Vagina (tissue), 2 donors: Measurements from ENCODE around the gene HES1.
A peak's percentile ranks its signal among the peaks of the same experiment; 100 is the strongest.

Experiments used
- CTCF ChIP-seq, 3 experiments: fragments of 450-650 bp in 2 of 3; fragments of 200-600 bp in 1 of 3; sonication (generic) in 1 of 3; IDR thresholded peaks; one replicate each; pipeline ENCODE4 v1.5.1; 2017 to 2019; ENCODE audit warnings: antibody characterized with exemption in 3 of 3, mild to moderate bottlenecking in 2 of 3, moderate library complexity in 2 of 3
- POLR2AphosphoS5 ChIP-seq, 2 donors: sonication (generic); formaldehyde crosslinking; IDR thresholded peaks; one replicate each; pipeline ENCODE4 v1.9.0; 2017; ENCODE audit warnings: antibody characterized with exemption in 2 of 2, mild to moderate bottlenecking in 2 of 2, low read depth in 1 of 2; ENCODE audit not compliant: insufficient read depth in 1 of 2

GRCh38 chr3:194140520-194141414 is 4.8 kb downstream of the HES1 start:
- no peak for TF ChIP-seq CTCF (IDR thresholded peaks at IDR 0.05)
- peak in 1 of 2 donors; percentile 60 for TF ChIP-seq POLR2AphosphoS5 (IDR thresholded peaks at IDR 0.05; ENCODE audit: insufficient read depth in 1 of 2, low read depth in 1 of 2)
